NCI-H1436 treated with DMSO at 0.1 percent for 48 hours (cell line): ENCODE measurements around the gene AASDHPPT.
"Not testable (repeated sequence)": the region's sequence is repeated elsewhere in the genome, so short reads cannot be mapped to it uniquely, and the experiment has no call there.

Experiments
- DNase-seq: peaks from one replicate; lab custom pipeline; 2025; lab: John Stamatoyannopoulos, UW

Gene AASDHPPT, protein sequence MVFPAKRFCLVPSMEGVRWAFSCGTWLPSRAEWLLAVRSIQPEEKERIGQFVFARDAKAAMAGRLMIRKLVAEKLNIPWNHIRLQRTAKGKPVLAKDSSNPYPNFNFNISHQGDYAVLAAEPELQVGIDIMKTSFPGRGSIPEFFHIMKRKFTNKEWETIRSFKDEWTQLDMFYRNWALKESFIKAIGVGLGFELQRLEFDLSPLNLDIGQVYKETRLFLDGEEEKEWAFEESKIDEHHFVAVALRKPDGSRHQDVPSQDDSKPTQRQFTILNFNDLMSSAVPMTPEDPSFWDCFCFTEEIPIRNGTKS

DNA sequence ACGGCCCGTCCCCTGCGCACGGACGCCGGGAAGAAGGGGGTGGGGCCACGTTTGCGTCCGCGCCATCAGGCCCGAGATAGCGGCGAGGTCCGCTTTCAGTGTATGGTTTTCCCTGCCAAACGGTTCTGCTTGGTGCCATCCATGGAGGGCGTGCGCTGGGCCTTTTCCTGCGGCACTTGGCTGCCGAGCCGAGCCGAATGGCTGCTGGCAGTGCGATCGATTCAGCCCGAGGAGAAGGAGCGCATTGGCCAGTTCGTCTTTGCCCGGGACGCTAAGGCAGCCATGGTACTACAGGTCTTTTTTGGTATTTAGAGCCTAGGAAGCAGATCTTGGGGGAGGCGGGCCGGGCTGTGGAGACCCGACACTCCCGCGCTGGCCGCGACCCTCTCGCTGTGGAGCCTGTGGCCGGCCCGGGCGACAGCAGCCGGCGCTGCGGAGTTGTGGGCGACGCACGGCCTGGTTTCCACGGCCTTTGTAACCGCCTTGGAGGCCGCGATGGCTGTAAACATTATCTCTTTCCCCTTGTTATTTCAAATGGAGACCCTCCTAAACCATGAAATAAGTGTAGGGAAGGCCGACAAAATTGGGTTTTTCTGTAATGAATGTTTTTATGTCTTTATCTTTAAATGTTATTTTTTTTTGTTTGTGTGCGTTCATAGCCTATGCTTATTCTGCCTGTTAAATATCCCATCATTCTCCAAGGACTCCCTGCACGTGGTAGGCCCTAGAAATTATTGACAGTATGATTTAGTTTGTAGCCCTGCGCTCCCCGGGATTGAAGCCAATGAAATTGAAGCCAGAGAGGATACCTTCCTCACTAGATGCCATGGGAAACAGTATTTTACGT lies at the start of gene AASDHPPT:
TSS of gene AASDHPPT (plus strand) at position 54 of the 847 bp plus-strand sequence. CDS start at position 103, 49 bp downstream.
- no peak for DNase-seq

DNA sequence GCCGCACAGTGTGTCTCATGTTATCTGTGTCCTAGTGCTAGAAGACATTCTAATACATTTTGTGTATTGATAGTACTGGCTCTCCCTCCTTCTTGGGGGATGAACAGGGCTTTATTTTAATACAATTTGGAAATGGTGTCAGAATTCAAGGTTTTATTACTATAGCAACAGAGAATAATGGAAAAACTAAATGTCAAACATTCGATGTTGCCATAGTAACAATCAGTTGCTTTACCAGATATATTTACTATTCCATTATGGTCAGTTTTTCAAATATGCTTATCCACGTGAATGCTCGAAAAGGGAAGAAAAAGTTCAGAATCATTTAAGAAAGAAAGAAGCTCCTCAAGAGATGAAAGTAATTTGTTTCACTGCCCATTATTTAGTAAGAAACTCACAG lies 46.9 kb upstream of the AASDHPPT start:
- DNase-seq: no peak

DNA sequence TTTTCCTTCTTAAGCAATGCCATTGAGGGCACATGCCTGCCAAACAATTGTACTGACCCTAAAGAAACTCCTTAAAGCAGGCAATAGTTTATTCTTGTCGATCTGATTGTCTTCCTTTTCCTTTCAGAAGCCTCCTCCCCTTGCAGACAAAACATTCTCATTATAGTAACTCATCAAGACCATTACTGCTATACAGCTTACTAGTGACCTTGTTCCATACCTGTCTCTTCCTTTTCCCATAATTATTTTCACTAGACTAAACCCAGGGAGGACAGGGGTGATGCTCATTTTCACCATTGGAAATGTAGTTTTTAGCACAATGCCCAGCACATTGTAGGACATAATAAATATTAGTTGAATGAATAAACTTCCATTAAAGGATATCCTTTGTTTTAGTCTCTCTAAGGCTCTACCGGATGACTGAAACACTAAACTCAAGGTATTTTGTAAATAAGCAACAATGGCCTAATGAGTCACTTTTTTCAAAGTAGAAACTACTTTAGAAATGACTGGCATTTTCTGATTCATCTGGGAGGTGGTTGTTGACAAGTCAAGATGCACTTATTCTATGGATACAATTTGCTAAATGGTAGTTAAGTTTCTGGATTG lies 46.2 kb upstream of the AASDHPPT start:
- no peak for DNase-seq

DNA sequence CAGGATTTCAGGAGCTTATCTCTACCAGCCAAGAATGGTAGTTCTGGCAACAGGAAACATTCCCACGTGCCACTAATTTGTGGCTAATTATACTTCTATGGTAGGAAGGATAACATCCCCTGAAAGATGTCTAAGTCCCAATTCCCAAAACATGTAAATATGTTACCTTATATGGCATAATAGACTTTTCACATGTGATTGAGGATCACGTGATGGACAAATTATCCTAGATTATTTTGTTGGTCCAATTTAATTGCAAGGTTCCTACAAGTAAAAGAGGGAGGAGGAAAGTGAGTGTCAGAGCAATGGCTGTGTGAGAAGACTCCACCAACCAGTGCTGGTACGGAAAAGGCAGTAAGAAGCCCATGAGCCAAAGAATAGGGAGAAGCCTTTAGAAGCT lies 45.5 kb upstream of the AASDHPPT start:
- DNase-seq: no peak

DNA sequence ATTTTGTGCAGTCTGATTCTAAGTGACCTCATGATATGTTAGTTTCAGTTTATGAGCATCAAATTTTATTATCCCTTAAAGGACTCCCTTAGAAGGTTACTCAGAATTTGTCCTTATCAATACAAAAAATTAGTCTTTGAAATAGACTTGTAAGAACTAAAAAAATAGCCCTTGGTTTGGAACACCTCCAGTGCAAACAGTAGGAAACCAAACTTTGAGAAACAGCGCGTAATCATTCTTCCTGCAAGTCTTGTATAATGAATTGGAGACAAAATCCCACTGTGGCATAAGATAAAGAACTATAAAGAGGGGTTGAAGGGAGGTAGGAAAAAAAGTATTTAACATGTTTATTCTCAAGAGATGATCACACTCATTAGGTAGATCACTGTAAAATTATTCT lies 44.6 kb upstream of the AASDHPPT start:
- DNase-seq: no peak

DNA sequence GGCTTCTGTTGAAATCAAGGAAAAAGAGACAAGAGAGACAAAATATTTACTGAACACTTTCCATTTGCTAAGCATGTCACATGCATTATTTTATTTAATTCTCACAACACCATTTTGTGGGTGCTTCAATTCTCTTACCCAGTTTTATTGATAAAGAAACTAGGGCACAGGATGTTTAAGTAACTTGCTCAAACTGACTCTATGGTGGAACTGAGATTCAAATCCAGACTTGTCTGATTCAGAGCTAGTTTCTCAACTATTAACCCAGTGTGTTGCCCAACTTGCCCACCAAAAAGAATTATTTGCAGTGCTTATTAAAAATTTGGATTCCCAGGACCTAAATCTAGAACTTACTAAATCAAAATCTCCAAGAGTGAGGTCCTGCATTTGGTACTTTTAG lies 33.9 kb upstream of the AASDHPPT start:
- no peak for DNase-seq

DNA sequence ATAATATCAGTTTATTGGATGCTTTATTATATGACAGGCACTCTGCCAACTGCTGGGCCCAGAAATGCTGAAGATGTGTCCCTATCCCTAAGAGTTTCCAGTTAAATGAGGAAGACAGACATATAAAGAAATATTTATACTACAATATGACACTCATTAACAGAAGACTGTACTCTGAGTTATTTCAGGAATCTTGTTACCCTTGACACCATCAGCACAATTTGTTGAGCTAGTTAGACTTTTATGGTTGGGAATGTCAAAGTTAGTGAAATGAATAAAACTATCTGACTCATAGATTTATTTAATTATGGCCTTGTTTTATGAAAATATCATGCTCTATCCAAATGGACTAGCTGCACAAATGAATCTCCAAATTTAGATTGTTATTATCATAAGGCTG lies 29.8 kb upstream of the AASDHPPT start:
- DNase-seq: no peak

DNA sequence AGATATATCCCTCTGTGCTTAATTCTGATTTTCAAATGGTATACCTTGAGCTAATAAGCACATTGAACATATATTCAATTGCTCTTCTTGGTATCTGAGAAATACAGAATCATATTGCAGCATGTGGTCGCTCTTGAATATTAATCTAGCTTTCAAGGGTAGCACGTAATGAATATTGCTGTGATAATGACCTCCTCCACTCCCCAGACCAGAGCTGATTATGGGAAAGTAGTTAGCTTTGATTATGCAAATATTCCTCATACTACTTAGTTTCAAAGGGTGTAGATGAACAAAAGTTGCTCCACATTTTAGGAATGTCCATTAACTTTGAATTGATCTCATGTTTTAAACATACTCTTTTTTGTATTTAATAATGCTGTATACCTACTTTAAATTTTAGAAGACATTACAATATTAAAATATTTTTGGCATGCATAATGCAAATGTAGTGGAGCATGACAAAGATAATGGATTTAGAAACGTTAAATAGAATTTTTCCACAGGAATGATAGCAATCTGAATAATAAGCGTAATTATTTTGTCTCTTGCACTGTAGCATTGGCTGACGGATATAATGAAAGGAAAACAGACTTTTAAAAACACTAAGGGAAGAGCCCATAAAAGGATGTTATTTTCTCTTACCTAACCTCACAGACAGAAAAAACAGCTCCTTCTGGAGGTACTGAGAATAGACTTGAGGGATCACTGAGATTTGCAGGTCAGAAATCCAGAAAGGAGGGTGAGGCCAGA lies 27.6 kb upstream of the AASDHPPT start:
- DNase-seq: no peak

DNA sequence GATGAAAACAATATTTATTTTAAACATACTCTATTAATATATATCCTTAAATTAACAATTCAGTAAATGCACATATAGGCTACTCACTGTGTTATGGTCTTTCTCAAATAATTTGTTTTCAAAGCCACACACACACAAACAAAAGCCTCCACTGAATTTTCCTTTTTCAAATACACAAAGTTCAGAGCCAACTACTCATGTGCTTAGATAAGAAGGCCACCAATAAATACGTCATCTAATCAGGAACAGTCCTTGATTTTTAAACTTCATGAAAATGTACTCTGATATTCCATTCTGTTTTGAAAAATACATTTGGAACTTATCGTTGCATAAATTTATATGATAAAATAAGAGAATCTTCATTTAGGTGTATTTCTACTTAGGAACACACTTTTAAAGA lies 26.4 kb upstream of the AASDHPPT start:
- no peak for DNase-seq

DNA sequence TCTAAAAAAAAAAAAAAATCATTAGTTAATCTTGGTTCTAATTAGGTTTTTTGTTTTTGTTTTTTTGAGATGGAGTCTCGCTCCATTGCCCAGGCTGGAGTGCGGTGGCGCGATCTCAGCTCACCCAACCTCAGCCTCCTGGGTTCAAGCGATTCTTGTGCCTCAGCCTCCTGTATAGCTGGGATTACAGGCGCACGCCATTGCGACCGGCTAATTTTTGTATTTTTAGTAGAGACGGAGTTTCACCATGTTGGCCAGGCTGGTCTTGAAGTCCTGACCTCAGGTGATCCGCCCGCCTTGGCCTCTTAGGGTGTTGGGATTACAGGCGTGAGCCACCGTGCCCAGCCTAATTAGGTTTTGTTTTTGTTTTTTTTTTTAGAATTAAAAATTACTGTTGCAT lies 19.1 kb upstream of the AASDHPPT start:
- not testable (repeated sequence) for DNase-seq

DNA sequence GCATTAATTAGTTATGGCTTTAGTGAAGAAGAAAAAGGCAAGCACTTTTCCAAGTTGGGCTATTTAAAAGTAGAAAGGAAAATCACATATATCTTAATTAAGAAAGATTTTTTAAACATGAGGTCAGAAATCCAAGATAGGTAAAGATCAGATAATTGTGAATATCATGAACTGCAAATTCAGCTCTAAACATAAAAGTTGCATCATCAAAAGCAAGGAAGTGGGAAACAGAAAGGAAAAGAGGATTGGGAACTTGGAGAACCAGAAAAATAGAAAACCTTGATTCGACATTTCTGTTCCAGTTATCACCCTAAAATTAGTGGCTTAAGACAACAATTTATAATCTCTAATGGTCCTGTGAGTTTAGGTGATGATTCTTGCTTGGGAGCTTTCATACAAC lies 17.8 kb upstream of the AASDHPPT start:
- no peak for DNase-seq

DNA sequence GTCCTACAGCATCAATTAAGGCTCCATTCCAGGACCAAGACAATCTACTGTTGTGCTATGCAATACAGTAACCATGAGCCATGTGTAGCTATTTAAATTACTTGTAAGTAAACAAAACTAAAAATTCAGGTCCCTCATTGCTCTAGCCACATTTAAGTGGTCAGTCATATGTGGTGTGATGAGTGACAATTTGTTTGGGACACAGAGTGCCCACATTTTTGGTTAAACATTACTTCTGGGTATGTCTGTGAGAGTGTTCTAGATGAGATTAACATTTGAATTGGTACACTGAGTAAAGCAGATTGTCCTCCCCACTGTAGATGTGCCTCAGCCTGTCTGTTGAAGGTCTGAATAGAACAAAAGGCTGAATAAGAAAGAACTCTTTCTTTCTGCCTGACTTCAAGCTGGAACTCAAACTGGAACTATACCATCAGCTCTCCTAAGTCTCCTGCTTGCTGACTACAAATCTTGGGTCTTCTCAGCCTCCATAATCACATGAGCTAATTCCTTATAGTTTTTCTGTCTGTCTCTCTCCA lies 16.1 kb upstream of the AASDHPPT start:
- DNase-seq: no peak

DNA sequence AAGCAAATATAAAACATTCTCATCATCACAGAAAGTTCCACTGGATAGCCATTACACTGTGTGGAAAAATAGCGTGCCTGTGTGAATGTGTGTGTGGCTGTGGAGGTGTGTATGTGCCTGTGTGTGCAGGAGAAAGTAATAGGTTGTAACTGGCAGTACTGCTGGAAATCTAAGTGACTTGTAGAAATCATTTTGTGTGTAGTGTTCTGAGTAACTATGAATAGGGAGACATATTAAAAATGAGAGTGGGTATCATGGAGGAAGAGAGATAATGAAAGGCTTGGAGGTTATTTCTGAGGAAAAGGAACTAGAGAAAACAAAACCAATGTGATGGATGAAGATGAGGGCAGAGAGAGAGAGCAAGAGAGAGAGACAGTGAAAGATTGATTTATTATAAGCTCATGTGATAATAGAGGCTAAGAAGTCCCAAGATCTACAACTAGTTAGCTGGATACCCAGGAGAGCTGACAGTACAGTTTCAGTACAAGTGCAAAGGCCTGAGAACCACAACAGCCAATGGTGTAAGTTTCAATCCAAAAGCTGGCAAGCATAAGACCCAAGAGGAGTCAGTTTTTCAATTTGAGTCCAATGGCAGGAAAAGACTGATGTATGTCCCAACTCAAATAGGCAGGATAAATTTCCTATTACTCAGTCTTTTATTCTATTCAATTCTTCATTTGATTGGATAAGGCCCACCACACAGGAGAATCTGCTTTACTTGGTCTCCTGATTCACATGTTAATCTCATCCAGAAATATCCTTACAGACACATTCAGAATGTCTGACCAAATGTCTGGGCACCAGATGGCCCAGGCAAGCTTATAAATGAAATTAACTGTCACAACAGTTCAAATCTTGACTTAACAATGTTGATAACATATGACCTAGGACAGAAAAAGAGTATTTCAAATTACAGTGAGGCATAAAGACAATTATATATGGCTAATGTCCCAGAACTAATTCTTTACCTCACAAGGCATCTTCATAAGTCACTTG lies 15.2 kb upstream of the AASDHPPT start:
- no peak for DNase-seq

DNA sequence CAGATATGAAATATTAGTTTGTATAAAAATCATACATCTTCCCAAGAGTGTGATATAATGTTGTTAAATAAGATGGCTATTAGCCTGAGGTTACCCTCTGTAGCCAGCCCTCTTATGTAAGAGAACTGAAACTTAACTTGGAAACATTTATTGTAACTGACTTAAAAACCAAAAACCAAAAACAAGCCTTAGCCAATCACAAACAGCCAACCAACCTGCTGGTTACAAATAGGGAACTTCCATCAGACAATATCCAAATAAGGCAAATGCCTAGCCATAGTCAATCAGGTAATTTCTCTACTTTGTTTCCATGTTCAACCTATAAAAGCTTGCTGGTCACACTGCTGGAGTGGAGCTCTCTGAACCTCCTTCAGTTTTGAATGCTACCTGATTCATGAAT lies 14.5 kb upstream of the AASDHPPT start:
- no peak for DNase-seq

DNA sequence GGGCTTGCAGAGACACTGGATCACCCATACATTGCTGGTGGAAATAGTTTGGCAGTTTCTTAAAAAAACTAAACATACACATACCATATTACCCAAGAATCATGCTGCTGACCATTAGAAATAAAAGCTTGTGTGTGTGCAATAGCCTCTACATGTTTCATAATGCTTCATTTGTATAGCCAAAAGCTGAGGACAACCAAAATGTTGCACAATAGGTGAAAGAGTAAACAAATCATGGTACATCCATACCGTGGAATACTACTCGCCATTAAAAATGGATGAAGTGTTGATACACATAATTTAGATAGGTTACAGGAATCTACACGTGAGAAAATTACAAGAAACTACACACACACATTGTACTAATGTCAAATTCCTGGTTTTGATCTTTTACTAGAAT lies 6.9 kb upstream of the AASDHPPT start:
- DNase-seq: no peak

DNA sequence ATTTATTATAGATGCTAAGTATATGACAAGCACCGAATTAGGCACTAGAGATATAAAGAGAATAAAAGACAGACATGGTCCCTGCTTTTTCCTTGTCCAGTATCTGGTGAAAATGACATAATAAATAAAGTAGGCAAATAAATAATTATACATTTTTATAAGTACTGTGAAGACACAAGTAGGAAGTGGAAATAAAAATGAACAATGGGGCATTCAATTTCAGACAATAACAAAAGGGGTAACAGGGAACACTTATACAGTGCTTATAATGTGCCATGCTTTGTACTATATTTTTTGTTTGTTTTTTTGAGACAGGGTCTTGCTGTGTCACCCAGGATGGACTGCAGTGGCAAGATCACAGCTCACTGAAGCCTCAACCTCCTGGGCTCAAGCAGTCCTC lies 4.7 kb upstream of the AASDHPPT start:
- no peak for DNase-seq

DNA sequence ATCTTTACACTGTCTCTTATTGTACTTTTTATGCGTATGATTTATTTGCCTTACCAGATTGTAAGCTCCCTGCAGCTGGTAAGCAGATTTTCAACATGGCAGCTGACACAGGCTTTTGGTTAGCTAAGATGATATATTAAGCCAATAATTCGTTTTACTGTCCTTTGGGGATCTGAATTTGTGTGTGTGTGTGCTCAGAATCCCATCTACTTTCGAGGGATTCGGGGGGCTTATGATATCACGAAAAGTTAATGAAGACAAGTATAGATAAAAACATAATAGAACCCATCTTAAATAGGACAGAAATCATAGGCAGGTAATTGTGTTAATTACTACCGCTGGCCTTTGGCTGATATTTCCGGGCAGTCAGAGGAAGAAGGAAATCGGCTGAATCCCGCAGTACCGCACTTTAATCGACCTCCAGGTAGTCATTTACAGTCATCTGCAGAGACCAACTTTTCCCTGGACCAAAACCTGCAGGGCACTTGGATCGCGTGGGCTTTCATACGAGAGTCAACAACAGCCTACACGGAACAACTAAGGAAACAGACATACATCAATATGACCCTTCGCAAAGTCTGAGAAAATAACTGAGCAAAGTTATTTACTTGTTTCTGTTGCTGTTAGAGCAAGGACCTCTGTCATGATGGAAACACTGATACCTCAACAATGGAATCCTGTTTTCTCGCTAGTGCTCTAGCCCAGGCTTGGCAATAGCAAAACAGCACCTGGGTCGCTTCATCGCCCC lies 1.1 kb upstream of the AASDHPPT start:
- no peak for DNase-seq

DNA sequence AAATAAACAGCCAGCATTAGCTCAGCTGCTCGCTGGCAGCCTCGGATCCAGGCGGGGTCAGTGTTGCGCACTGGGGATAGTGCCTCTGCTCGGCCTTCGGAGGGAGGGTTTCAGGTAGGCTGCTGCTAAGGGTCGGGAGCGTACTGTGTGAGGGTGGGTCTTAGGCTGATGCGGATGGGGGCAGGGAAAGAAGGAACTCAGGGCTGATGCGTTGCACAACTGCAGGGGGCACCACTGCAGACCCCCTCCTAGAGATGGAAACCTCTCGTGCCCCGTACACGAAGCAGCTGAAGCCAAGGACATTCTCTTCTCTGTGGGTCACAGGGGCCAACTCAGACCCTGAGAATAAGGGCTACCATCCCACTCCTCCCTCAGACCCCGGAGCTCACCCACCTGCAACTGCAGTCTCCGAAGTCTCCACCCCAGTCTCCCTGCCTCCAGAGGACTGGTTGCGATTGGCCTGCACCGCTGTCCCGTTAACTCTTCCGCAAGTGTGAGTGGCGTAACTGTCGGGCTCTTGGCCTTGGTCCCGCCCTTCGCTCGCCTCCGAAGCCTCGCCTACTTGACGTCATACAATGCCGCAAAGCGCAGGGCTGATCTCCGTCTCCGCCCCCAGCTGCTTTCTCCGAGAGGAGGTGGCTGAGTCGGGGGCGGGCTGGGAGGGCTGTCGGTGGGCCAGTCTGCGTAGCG lies 398 bp upstream of the AASDHPPT start, which contains the start of gene KBTBD3:
TSS of gene KBTBD3 (minus strand) at position 429 of the 690 bp plus-strand sequence. CDS start 18,250 bp downstream, outside the sequence.
- peak; percentile 92 for DNase-seq

DNA sequence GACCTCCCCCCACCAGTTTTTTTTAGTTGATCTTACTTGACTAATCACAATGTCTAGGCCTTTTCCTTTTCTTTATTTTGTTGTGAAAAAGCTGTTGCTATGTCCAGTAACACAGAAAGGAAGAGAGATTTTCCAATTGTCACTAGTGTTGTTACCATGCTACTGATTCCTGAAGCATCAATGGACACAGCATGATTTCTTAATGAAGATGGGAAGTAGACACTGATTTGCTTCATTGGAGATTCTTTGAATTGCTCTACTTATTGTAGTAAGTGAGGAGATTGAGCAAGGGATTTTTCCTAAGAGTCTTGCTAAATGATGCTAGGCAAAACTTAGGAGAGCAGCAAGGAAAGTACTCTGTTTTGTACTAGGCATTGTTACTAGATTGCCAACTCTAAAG lies 4.6 kb downstream of the AASDHPPT start:
- no peak for DNase-seq
